Measurements from ENCODE around the gene SLIT3.

DNA sequence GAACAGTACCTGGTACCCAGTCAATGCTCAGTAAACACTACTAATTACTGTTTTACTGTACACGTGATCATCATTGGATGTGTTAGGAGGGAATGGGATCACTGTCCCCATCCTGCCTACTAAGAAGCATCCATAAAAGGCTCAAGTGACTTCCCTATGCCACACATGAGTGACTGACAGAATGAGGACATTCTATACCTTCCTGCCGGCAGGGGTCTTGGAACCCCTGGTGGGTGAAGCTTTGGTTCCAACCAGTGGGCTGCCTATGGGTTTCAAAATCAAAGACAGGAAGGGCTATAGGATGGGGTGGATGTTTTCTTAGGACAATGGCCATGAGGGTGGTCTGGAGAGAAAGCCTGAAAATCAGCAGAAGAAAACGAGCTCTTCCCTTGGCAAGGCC is 512.2 kb downstream of the SLIT3 start:
- TF ChIP-seq GATA2 (IDR thresholded peaks at IDR 0.05; ENCODE audit: low read depth, low read length) (no peak), GATA3 (IDR thresholded peaks at IDR 0.05; ENCODE audit: low read depth, low read length) (no peak)

Data from SH-SY5Y (cell line).